Measurements from ENCODE around the gene DLGAP1. TPM values are rescaled to one million over a fixed set of nuclear protein-coding genes. Genes with fewer than 3 reads are reported as not detected.
"Not testable (repeated sequence)": the region's sequence is repeated elsewhere in the genome, so short reads cannot be mapped to it uniquely, and the experiment has no call there.

The DLGAP1 gene
- total RNA-seq, 1 donor from 2014 or later = 7.7 TPM

DNA sequence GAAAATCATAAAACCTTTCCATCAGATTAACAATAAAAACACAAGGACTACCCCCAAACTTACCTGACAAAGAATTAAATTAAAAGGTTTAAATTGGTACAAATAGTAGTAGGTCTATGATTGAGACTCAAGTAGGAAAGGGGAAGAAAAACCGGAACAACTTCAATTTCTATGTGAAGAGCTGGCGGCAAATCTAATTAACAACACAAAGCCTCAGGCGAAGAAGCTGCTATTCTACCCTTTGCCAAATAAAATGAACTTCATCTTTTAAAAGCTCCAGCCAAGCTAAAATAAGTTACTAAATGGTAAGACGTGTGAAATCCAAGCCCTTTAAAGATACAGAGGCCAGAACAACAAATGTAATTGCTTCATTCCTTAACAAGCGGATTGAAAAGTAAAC, 146.5 kb downstream of the DLGAP1 start:
- Mint-ChIP-seq H3K4me1 (ENCODE audit: low read depth) (peaks cover 9% of the 10 kb centered on the region), H3K36me3 (ENCODE audit: low read depth) (no peaks in the 10 kb centered on the region), H3K27me3 (ENCODE audit: low read depth) (no peaks in the 10 kb centered on the region), H3K27ac (ENCODE audit: unreplicated experiment) (no peak overlapping the region), H3K9me3 (ENCODE audit: low read depth) (no peaks in the 10 kb centered on the region), H3K4me3 (ENCODE audit: unreplicated experiment) (no peak overlapping the region)
- no peak for DNase-seq (ENCODE audit: low spot score)
- TF ChIP-seq, protein P1, sequence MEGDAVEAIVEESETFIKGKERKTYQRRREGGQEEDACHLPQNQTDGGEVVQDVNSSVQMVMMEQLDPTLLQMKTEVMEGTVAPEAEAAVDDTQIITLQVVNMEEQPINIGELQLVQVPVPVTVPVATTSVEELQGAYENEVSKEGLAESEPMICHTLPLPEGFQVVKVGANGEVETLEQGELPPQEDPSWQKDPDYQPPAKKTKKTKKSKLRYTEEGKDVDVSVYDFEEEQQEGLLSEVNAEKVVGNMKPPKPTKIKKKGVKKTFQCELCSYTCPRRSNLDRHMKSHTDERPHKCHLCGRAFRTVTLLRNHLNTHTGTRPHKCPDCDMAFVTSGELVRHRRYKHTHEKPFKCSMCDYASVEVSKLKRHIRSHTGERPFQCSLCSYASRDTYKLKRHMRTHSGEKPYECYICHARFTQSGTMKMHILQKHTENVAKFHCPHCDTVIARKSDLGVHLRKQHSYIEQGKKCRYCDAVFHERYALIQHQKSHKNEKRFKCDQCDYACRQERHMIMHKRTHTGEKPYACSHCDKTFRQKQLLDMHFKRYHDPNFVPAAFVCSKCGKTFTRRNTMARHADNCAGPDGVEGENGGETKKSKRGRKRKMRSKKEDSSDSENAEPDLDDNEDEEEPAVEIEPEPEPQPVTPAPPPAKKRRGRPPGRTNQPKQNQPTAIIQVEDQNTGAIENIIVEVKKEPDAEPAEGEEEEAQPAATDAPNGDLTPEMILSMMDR (IDR thresholded peaks at IDR 0.05) = no peak

DNA sequence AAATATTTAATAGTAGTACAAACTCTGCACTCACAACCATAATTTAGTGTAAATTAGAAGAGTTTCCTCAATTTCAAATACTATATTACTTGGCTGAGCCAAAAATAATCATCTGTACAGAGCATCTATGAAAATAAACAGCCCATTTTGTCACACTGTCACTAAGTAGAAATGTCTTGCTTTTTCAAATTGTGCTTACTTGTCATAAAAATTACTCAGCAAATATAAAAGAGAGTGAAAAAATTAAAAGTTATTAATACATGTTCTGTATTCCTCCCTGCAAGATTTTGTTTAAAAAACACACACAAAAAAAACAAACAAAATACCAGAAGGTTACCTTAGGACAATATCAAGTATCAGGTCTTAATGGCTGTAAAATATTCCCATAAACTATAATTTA, 155.7 kb downstream of the DLGAP1 start:
- H3K9me3 Mint-ChIP-seq (ENCODE audit: low read depth) = peaks cover 4% of the 10 kb centered on the region
- no peak for DNase-seq (ENCODE audit: low spot score)
- no peak overlapping the region for H3K4me3 Mint-ChIP-seq (ENCODE audit: unreplicated experiment)

DNA sequence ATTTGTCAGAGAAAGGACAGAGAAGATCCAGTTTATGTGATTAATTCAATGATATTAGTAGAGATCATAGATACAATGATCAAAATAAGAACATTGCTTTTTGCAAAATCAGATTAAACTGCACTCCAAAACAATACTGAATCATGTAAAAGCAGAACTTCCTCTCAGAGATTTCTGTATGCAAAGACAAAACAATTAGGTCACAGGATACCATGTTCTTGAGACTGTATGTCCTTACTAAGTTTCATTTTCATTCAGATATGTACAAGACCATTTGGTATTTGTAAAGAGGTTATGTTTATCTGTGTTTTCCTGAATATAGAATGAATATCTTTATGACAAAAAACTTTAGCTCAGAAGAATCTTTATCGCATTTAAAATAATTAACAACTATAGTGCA, 161.8 kb downstream of the DLGAP1 start:
- no peak overlapping the region for H3K4me3 Mint-ChIP-seq (ENCODE audit: unreplicated experiment)
- peaks cover 4% of the 10 kb centered on the region for H3K9me3 Mint-ChIP-seq (ENCODE audit: low read depth)
- no peaks in the 10 kb centered on the region for H3K4me1 Mint-ChIP-seq (ENCODE audit: low read depth)
- H3K36me3 Mint-ChIP-seq (ENCODE audit: low read depth) = no peaks in the 10 kb centered on the region
- TF ChIP-seq, protein P1 (IDR thresholded peaks at IDR 0.05) = no peak
- H3K27me3 Mint-ChIP-seq (ENCODE audit: low read depth) = no peaks in the 10 kb centered on the region
- no peak for DNase-seq (ENCODE audit: low spot score)
- no peak overlapping the region for H3K27ac Mint-ChIP-seq (ENCODE audit: unreplicated experiment)

More for the DNA sequence above, 155.7 kb downstream of the DLGAP1 start:
- TF ChIP-seq, protein P1 (IDR thresholded peaks at IDR 0.05) = no peak
- Mint-ChIP-seq H3K36me3 (ENCODE audit: low read depth) (no peaks in the 10 kb centered on the region), H3K27ac (ENCODE audit: unreplicated experiment) (no peak overlapping the region), H3K4me1 (ENCODE audit: low read depth) (peaks cover 7% of the 10 kb centered on the region), H3K27me3 (ENCODE audit: low read depth) (no peaks in the 10 kb centered on the region)

DNA sequence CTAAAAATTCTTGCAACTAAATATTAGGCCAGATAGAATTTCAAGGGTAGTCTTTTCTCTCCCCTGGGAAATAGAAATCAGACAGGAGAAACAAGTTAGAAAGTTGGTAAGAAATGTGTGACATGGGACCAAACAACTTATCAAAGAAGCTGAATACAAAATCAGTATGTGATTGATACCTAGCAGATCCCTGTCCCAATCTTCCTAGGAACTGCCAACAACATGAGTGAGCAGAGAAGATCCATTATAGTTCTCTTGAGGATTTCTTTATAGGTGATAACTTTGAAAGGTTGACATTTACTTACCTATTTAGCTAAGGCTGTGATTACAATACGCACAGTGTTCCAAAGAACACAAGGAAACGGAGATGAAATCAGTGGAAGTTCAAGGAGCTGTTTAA, 162.4 kb downstream of the DLGAP1 start:
- Mint-ChIP-seq H3K27ac (ENCODE audit: unreplicated experiment) (no peak overlapping the region), H3K36me3 (ENCODE audit: low read depth) (no peaks in the 10 kb centered on the region), H3K4me1 (ENCODE audit: low read depth) (no peaks in the 10 kb centered on the region), H3K4me3 (ENCODE audit: unreplicated experiment) (no peak overlapping the region), H3K27me3 (ENCODE audit: low read depth) (no peaks in the 10 kb centered on the region), H3K9me3 (ENCODE audit: low read depth) (peaks cover 4% of the 10 kb centered on the region)
- TF ChIP-seq, protein P1 (IDR thresholded peaks at IDR 0.05) = no peak
- DNase-seq (ENCODE audit: low spot score) = no peak

DNA sequence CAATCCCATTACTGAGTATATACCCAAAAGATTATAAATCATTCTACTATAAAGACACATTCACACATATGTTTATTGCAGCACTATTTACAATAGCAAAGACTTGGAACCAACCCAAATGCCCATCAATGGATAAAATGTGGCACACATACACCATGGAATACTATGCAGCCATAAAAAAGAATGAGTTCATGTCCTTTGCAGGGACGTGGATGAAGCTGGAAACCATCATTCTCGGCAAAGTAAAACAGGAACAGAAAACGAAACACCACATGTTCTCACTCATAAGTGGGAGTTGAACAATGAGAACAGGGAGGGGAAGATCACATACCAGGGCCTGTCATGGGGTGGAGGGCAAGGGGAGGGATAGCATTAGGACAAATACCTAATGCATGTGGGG, 167.8 kb downstream of the DLGAP1 start:
- not testable (repeated sequence) for H3K4me3 Mint-ChIP-seq (ENCODE audit: unreplicated experiment); H3K4me1 Mint-ChIP-seq (ENCODE audit: low read depth); H3K9me3 Mint-ChIP-seq (ENCODE audit: low read depth); H3K36me3 Mint-ChIP-seq (ENCODE audit: low read depth); H3K27me3 Mint-ChIP-seq (ENCODE audit: low read depth); H3K27ac Mint-ChIP-seq (ENCODE audit: unreplicated experiment); DNase-seq (ENCODE audit: low spot score)

DNA sequence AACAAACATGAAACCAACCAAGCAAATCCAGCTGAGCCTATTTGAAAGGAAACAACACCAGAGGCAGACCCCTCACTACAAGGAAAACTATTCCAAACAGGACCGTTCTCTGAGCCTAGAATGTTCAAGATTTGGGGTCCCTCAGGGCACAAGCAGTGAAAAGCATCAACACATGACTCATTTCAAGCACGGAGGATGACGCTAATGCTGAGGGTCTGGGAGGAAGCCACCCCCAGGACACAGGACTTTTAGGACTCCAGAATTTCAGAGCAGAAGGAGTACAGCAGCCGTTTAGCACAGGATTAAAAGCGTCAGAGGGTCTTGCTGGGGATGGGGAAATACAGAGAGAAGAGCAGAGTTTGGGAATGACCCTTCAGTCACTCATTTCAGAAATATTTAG, 168.9 kb downstream of the DLGAP1 start:
- H3K36me3 Mint-ChIP-seq (ENCODE audit: low read depth) = no peaks in the 10 kb centered on the region
- peaks cover 4% of the 10 kb centered on the region for H3K4me1 Mint-ChIP-seq (ENCODE audit: low read depth)
- no peak overlapping the region for H3K4me3 Mint-ChIP-seq (ENCODE audit: unreplicated experiment)
- no peak for DNase-seq (ENCODE audit: low spot score)
- TF ChIP-seq, protein P1 (IDR thresholded peaks at IDR 0.05) = no peak
- H3K9me3 Mint-ChIP-seq (ENCODE audit: low read depth) = no peaks in the 10 kb centered on the region
- peaks cover 4% of the 10 kb centered on the region for H3K27me3 Mint-ChIP-seq (ENCODE audit: low read depth)
- H3K27ac Mint-ChIP-seq (ENCODE audit: unreplicated experiment) = no peak overlapping the region
